ENCODE results near the gene ADM2.

ADM2 gene

GRCh38 chr22:50467341-50467740 lies 14.0 kb upstream of the ADM2 start:
- no peak for DNase-seq (ENCODE audit: low read depth in 2 of 3, low spot score in 1 of 3)

GRCh38 chr22:50467773-50468440 lies 13.4 kb upstream of the ADM2 start:
- DNase-seq (ENCODE audit: low read depth in 2 of 3, low spot score in 1 of 3), result no peak

GRCh38 chr22:50468626-50469025 lies 12.7 kb upstream of the ADM2 start:
- no peak for DNase-seq (ENCODE audit: low read depth in 2 of 3, low spot score in 1 of 3)

GRCh38 chr22:50469377-50470305 lies 11.7 kb upstream of the ADM2 start:
- DNase-seq (ENCODE audit: low read depth in 2 of 3, low spot score in 1 of 3), result peak; percentile 83 to 90 (median 88)

GRCh38 chr22:50470491-50470890 lies 10.9 kb upstream of the ADM2 start:
- DNase-seq (ENCODE audit: low read depth in 2 of 3, low spot score in 1 of 3), result no peak

DNA sequence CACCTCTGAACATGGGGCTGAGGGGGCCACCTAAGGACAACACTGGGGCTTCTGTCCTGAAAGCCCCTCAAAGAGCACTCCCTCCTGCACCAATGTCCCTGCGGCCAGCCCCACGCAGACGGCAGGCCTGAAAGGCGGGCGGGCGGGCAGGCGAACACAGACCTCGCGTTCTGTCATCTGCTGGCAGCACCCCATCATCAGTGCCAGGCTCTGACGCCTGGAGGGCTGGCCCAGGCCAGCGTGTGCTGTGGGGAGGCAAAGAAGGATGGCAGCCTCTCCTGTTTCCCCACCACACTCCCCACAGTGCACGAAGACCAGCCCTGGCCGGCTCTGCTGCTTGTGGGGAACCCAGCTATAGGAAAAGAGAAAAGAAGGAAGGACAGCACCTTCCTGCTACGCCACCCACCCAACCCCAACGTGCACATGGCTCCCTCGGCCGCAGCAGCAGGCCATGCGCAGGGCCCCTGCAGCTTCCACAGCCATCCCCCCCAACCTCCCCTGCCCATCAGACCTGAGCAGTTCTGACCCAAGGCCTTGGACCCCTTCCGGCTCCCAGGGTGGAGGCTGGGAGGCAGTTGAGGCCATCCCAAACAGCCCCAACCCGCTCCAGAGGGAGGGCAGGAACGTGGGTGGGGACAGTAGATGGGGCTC lies 10.0 kb upstream of the ADM2 start:
- DNase-seq (ENCODE audit: low read depth in 2 of 3, low spot score in 1 of 3), result no peak

DNA sequence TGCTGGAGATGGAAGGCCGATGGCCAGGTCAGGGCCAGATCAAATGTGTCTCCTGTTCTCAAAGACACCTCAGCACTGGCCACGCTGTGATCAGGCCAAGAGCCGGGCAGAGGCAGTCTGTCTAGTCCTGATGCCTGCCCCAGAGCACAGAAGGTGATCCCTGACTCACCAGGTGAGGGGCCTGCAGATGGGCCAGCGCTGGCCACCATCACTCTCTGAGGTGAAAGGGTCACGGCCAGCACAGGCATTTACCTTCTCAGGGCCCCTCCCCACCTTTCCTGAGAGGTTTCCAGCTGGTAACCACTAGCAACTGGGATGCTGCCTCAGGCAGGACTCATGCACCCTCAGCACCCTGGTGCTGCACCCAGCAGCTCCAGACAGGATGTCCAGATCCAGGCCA lies 9.4 kb upstream of the ADM2 start:
- no peak for DNase-seq (ENCODE audit: low read depth in 2 of 3, low spot score in 1 of 3)

- DNase-seq (ENCODE audit: low read depth in 2 of 3, low spot score in 1 of 3), result peak in 2 of 3 donors; percentile 32 to 37
These were observed 8.3 kb upstream of the ADM2 start for GRCh38 chr22:50473088-50473487.

- DNase-seq (ENCODE audit: low read depth in 2 of 3, low spot score in 1 of 3), result peak in 1 of 3 donors; percentile 20
These were observed 7.3 kb upstream of the ADM2 start for GRCh38 chr22:50473855-50474671.

DNA sequence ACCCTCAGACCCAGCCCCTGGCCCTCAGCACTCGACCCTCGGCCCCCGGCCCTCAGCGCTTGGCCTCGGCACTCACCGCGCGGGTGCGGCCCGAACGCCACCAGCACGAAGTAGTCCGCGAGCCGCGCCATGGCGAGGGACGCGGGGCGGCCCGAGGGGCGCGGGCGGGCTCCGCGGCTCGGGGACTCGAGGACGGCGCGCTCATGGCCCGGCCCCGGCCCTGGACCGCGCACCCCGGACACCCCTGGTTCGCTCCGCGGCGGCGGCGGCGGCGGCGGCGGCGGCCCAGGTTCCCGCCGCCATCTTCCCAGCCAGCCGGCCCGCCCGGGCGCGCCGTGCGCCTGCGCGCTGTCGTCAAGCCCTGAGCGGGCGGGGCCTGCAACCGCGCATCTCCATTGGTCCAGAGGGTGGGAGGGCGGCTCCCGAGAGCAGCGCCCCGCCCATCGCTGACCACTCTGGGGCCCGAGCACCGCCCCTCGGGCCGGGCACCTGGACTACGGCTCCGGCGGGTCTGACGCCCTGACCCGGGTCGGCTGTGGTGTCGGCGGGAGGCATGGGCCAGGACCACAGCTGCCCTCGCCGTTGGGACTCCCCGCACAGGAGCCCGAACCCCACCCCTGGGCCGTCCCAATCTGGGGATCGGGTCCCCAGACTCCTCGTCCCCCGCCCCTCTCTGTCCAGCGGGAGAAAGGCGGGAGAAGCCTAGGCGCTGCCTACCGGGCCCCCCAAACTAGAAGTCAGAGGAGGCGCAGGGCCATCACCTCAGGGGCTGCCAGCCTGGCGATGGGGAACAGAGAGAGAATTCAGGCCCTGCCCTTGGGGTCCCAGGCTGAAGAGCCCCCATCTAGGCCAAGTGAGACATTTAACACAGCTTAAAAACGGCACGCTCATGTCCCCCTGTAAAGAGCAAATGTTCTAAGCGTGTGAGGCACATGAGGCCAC lies 6.4 kb upstream of the ADM2 start, which contains the start of gene SBF1:
TSS of gene SBF1 (minus strand) at position 326 of the 942 bp plus-strand sequence. CDS start at position 131, 195 bp downstream.
- DNase-seq (ENCODE audit: low read depth in 2 of 3, low spot score in 1 of 3), result peak; percentile 75 to 87 (median 78)

DNA sequence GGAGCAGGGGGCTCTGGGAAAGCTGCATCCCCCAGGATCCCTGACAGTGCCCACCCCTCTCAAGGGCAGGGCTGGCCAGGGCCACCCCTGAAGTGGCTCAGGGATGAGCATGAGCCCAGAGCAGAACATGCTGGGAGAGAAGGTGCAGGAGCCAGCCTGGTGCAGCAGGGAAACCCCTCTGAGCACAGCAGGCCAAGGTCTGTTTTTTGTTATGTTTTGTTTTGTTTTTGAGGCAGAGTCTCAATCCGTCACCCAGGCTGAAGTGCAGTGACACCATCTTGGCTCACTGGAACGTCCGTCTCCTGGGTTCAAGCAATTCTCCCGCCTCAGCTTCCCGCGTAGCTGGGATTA lies 5.7 kb upstream of the ADM2 start:
- no peak for DNase-seq (ENCODE audit: low read depth in 2 of 3, low spot score in 1 of 3)

DNA sequence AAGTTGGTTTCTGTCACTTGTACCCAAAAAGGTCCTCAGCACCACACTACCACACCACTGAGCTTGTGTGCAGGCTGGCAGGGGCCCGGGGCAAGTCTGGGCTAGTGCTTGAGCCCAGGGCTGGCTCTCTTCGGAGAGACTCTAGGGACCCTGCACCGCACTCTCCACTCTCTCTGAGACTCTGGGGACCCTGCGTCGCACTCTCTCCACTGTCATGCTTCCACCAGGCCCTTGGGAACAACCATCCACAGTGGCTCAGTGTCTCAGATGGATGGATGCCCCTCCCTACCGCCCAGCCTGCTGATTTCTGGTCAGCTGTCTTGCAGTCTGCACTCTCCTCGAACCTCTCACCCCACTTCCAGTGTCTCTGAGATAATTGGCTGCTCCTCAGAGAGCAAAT lies 4.5 kb upstream of the ADM2 start:
- DNase-seq (ENCODE audit: low read depth in 2 of 3, low spot score in 1 of 3), result no peak

GRCh38 chr22:50477923-50478322 lies 3.4 kb upstream of the ADM2 start:
- no peak for DNase-seq (ENCODE audit: low read depth in 2 of 3, low spot score in 1 of 3)

DNA sequence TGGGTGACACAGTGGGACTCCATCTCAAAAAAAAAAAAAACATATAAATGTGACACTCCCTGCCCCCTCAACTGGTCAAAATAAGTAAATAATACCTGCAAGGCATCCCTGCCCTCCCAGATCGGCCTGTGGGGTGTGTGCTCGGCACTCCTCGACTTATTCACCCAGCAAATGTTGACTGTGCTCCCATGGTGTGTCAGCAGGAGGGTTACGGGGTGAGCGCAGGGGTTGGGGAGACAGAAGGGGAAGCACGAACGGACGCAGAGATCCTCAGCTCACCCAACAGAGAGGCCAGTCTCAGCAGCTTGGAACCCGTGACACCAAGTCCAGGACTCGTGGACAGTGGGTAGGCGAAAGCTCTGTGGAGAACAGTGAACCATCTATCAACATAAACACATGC lies 1.6 kb upstream of the ADM2 start:
- DNase-seq (ENCODE audit: low read depth in 2 of 3, low spot score in 1 of 3), result no peak

GRCh38 chr22:50481045-50481439 lies 301 bp upstream of the ADM2 start:
- no peak for DNase-seq (ENCODE audit: low read depth in 2 of 3, low spot score in 1 of 3)

DNA sequence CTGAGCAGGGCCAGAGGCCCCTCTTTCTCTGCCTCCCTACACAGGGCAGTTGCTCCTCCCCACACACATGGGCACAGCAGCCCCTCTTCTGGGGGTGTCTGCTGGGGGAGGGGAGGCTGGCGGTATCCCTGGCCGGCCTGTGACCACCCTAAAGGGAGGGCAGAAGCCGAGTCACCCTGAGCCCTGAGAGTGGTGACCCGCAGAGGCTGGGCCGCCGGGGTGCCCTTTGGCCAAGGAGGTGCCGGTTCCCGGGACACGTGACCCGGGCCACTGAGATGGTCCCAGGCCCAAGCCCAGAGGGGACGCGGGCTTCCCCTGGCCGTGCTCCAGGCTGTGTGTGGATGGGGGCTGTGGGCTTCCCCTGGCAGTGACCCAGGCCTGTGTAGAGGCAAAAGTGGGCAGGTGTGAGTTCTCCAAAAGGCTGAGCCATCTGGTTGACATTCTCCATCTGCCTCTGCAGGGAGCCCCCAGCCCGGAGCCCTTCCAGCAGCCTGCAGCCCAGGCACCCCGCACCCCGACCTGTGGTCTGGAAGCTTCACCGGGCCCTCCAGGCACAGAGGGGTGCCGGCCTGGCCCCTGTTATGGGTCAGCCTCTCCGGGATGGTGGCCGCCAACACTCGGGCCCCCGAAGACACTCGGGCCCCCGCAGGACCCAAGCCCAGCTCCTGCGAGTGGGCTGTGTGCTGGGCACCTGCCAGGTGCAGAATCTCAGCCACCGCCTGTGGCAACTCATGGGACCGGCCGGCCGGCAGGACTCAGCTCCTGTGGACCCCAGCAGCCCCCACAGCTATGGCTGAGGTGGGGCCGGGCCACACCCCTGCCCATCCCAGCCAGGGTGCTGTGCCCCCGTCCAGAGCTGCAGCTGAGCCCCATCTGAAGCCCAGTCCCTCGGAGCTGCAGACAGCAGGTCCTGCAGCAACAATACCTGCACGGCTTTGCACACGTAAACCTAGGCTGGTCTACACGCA lies 1.0 kb downstream of the ADM2 start:
- no peak for DNase-seq (ENCODE audit: low read depth in 2 of 3, low spot score in 1 of 3)

GRCh38 chr22:50483106-50483505 lies 1.8 kb downstream of the ADM2 start:
- no peak for DNase-seq (ENCODE audit: low read depth in 2 of 3, low spot score in 1 of 3)

- no peak for DNase-seq (ENCODE audit: low read depth in 2 of 3, low spot score in 1 of 3)
These were observed 2.2 kb downstream of the ADM2 start for GRCh38 chr22:50483556-50483955.
